Esophagus muscularis mucosa (tissue), 4 donors: ENCODE measurements around the gene CYP2C18. TPM values are rescaled to one million over a fixed set of nuclear protein-coding genes. Genes with fewer than 3 reads are reported as not detected.

Source experiments
- DNase-seq: peaks from one replicate; pipeline ENCODE4 v3.0.0-alpha.2; 2017; ENCODE audit errors: extremely low spot score
- H3K27ac ChIP-seq, 4 donors: fragments of 200-600 bp; sonication (generic); replicated peaks in 1 of 4; 1 replicate in 3 of 4; 2 replicates in 1 of 4; pipeline ENCODE4 v1.5.1; 2016 to 2019; ENCODE audit warnings: mild to moderate bottlenecking in 1 of 4
- H3K27me3 ChIP-seq, 4 donors: fragments of 200-600 bp; sonication (generic); one replicate each; pipeline versions ENCODE4 v1.5.1 to v1.6.0; 2016 to 2019
- H3K36me3 ChIP-seq, 4 donors: fragments of 200-600 bp; sonication (generic); one replicate each; pipeline ENCODE4 v1.5.1; 2016 to 2019
- H3K4me1 ChIP-seq, 4 donors: fragments of 200-600 bp; sonication (generic); one replicate each; pipeline ENCODE4 v1.5.1; 2016 to 2019
- H3K4me3 ChIP-seq, 4 donors: fragments of 200-600 bp; sonication (generic); 1 replicate in 2 of 4; 2 replicates in 2 of 4; pipeline ENCODE4 v1.5.1; 2016 to 2019; ENCODE audit warnings: mild to moderate bottlenecking in 4 of 4, moderate library complexity in 1 of 4
- H3K9me3 ChIP-seq, 4 donors: fragments of 200-600 bp; sonication (generic); 1 replicate in 3 of 4; 2 replicates in 1 of 4; pipeline ENCODE4 v1.5.1; 2016 to 2019
- EP300 ChIP-seq: sonication (generic); formaldehyde crosslinking; IDR thresholded peaks from one replicate; pipeline ENCODE4 v1.6.1; 2017; ENCODE audit warnings: antibody characterized with exemption
- POLR2A ChIP-seq: fragments of 450-650 bp; IDR thresholded peaks from one replicate; pipeline ENCODE4 v1.6.1; 2017; ENCODE audit warnings: antibody characterized with exemption, moderate library complexity, mild to moderate bottlenecking, low read depth
- POLR2AphosphoS5 ChIP-seq, 2 donors: sonication (generic); formaldehyde crosslinking; IDR thresholded peaks; one replicate each; pipeline ENCODE4 v1.6.1; 2017; ENCODE audit warnings: antibody characterized with exemption in 2 of 2
- WGBS: methylation state at CpG from one replicate; pipeline ENCODE4 v1.1.5; 2018; 5-methylcytosine and 5-hydroxymethylcytosine counted together
- intact Hi-C: fragments of 100-400 bp; cut with DNase I; formaldehyde crosslinking; loops from one replicate; pipeline ENCODE4 v1.15.1; 2023
- total RNA-seq, 4 donors: library from RNA; depleted of rRNA; stranded (reverse); fragments of >200 nt; gene quantifications; one replicate each; pipeline versions ENCODE4 v1.1.0 to v1.2.1, GENCODE V29; 2016
- TF ChIP-seq, protein P1 (sequence below), 3 experiments: fragments of 200-600 bp in 2 of 3; fragments of 450-650 bp in 1 of 3; sonication (generic) in 2 of 3; IDR thresholded peaks; one replicate each; pipeline ENCODE4 v1.5.1; 2017 to 2019; ENCODE audit warnings: antibody characterized with exemption in 3 of 3, mild to moderate bottlenecking in 2 of 3, moderate library complexity in 1 of 3

Gene CYP2C18
- total RNA-seq, 4 donors from 2014 or later = 0.42 TPM; not detected in 3

DNA sequence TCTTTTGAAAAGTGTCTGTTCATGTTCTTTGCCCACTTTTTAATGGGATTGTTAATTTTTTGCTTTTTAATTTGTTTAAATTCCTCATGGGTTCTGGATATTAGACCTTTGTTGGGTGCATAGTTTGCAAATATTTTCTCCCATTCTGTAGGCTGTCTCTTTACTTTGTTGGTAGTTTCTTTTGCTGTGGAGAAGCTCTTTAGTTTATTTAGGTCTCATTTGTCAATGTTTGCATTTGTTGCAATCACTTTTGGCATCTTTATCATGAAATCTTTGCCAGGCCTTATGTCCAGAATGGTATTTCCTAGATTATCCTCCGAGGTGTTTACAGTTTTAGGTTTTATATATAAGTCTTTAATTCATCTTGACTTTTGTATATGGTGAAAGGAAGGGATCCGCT lies 55.1 kb downstream of the CYP2C18 start:
- no peak for TF ChIP-seq POLR2AphosphoS5 (IDR thresholded peaks at IDR 0.05)
- TF ChIP-seq, protein P1, sequence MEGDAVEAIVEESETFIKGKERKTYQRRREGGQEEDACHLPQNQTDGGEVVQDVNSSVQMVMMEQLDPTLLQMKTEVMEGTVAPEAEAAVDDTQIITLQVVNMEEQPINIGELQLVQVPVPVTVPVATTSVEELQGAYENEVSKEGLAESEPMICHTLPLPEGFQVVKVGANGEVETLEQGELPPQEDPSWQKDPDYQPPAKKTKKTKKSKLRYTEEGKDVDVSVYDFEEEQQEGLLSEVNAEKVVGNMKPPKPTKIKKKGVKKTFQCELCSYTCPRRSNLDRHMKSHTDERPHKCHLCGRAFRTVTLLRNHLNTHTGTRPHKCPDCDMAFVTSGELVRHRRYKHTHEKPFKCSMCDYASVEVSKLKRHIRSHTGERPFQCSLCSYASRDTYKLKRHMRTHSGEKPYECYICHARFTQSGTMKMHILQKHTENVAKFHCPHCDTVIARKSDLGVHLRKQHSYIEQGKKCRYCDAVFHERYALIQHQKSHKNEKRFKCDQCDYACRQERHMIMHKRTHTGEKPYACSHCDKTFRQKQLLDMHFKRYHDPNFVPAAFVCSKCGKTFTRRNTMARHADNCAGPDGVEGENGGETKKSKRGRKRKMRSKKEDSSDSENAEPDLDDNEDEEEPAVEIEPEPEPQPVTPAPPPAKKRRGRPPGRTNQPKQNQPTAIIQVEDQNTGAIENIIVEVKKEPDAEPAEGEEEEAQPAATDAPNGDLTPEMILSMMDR (IDR thresholded peaks at IDR 0.05) = no peak
- no peak for TF ChIP-seq POLR2A
- TF ChIP-seq EP300 = no peak
- H3K27ac ChIP-seq = no peak overlapping the region
- no peaks in the 10 kb centered on the region for H3K27me3 ChIP-seq
- no peak overlapping the region for H3K4me3 ChIP-seq
- peaks cover 0 to 18% (median 11%) of the 10 kb centered on the region in 4 donors for H3K9me3 ChIP-seq
- DNase-seq = no peak
- H3K4me1 ChIP-seq = no peaks in the 10 kb centered on the region
- intact Hi-C loops = no loop called here
- WGBS = 61% methylated on average over 2 of the region's 2 CpGs
- H3K36me3 ChIP-seq = no peaks in the 10 kb centered on the region

DNA sequence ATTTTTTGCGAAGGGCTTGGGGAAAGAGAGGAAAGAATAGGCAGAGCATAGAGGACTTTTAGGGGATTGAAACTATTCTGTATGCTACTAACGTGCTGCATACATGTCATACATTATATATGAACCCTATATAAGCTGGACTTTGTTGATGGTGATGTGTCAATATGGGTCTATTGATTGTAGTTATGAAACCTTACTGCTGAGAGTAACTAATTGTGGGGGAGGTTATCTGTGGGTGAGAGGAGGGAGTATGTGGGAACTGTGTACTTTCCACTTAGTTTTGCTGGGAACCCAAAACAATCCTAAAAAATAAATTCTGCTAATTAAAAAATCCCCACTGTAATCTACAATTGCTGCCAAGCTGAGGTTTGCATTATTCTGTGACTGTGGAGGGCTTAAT lies 63.6 kb downstream of the CYP2C18 start:
- Histone ChIP-seq H3K4me1 (no peaks in the 10 kb centered on the region), H3K27me3 (no peaks in the 10 kb centered on the region), H3K36me3 (no peaks in the 10 kb centered on the region), H3K4me3 (no peak overlapping the region), H3K9me3 (peaks cover 0 to 16% (median 4%) of the 10 kb centered on the region in 4 donors), H3K27ac (no peak overlapping the region)
- intact Hi-C loops = no loop called here
- TF ChIP-seq POLR2A (no peak), EP300 (no peak), POLR2AphosphoS5 (IDR thresholded peaks at IDR 0.05) (no peak)
- TF ChIP-seq, protein P1 (IDR thresholded peaks at IDR 0.05) = no peak
- no peak for DNase-seq
- WGBS = 77% methylated on average over 2 of the region's 2 CpGs

DNA sequence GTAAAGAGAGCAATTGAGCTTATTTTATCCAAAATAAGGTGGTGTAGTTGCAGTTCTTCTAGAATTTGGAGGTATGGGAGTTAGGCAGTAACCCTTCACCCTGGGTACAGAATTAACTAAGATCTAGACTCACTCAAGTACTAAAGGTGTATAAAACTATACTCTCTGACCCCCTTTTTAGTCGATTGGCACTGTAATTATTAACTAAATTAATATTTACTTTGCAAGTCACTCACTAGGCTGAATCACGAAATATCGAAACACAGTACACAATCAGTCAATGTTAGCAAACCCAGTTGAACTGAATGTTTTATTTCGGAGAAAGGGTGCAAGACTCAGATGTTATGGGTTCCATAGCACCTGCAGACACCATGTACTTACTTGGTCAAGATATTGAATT lies 64.3 kb downstream of the CYP2C18 start:
- H3K9me3 ChIP-seq = peaks cover 0 to 9% (median 4%) of the 10 kb centered on the region in 4 donors
- intact Hi-C loops = no loop called here
- DNase-seq = no peak
- no peak overlapping the region for H3K4me3 ChIP-seq
- TF ChIP-seq POLR2AphosphoS5 (IDR thresholded peaks at IDR 0.05) = no peak
- no peak for TF ChIP-seq EP300
- TF ChIP-seq, protein P1 (IDR thresholded peaks at IDR 0.05) = no peak
- no peak for TF ChIP-seq POLR2A
- H3K27me3 ChIP-seq = no peaks in the 10 kb centered on the region
- WGBS = 81% methylated on average over 4 of the region's 4 CpGs
- H3K4me1 ChIP-seq = no peaks in the 10 kb centered on the region
- no peak overlapping the region for H3K27ac ChIP-seq
- no peaks in the 10 kb centered on the region for H3K36me3 ChIP-seq

DNA sequence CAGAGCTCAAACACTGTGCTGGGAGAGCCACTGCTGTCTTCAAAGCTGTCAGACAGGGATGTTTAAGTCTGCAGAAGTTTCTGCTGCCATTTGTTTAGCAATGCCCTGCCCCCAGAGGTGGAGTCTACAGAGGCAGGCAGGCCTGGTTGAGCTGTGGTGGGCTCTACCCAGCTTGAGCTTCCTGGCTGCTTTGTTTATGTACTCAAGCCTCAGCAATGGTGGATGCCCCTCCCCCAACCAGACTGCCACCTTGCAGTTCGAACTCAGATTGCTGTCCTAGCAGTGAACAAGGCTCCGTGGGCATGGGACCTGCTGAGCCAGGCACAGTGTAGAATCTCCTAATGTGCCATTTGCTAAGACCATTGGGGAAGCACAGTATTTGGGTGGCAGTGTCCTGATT lies 74.4 kb downstream of the CYP2C18 start:
- TF ChIP-seq POLR2AphosphoS5 (IDR thresholded peaks at IDR 0.05) (no peak), EP300 (no peak), POLR2A (no peak)
- TF ChIP-seq, protein P1 (IDR thresholded peaks at IDR 0.05) = no peak
- Histone ChIP-seq H3K4me1 (no peaks in the 10 kb centered on the region), H3K9me3 (no peaks in the 10 kb centered on the region), H3K36me3 (no peaks in the 10 kb centered on the region), H3K27me3 (no peaks in the 10 kb centered on the region), H3K4me3 (no peak overlapping the region), H3K27ac (no peak overlapping the region)
- WGBS = 80% methylated on average over 1 of the region's 2 CpGs
- intact Hi-C loops = no loop called here
- no peak for DNase-seq

DNA sequence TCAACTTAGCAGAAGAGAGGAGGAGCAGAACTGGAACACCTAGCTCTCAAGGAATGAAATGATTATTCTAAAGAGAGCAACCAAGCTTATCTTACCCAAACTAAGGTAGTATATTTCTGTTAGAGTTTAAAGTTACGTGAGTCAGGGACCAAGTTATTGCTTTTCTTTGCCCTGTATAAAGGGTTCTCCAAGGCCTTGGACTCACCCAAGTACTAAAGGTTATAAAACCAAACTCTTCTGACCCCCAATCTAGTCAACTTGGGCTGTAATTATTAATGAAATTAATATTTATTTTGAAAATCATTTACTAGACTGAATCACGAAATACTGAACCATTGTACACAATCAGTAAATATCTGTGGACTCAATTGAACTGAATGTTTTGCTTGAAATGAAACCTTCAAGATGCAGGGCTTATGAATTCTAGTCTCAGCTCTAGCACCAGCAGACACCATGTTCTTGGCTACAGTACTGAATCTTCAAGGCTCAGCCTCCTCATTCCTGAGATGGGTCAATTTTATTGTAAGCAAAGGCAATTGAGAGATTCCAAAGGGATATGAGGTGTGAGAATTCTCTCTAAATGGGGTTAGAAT lies 77.2 kb downstream of the CYP2C18 start:
- intact Hi-C loops = no loop called here
- H3K4me1 ChIP-seq = no peaks in the 10 kb centered on the region
- no peak overlapping the region for H3K27ac ChIP-seq
- WGBS = 67% methylated on average over 2 of the region's 2 CpGs
- TF ChIP-seq POLR2A (no peak), POLR2AphosphoS5 (IDR thresholded peaks at IDR 0.05) (no peak), EP300 (no peak)
- TF ChIP-seq, protein P1 (IDR thresholded peaks at IDR 0.05) = no peak
- H3K9me3 ChIP-seq = no peaks in the 10 kb centered on the region
- no peak overlapping the region for H3K4me3 ChIP-seq
- no peaks in the 10 kb centered on the region for H3K36me3 ChIP-seq
- DNase-seq = no peak
- H3K27me3 ChIP-seq = no peaks in the 10 kb centered on the region
